PFSK-1 (cell line): Measurements from ENCODE around the gene SNU13. TPM values are rescaled to one million over a fixed set of nuclear protein-coding genes. Genes with fewer than 3 reads are reported as not detected.

Experiments used
- FOXP2 ChIP-seq: optimal IDR thresholded peaks from 2 replicates; pipeline ENCODE3; 2011; ENCODE audit warnings: borderline replicate concordance, control low read depth, inconsistent platforms; ENCODE audit not compliant: insufficient read depth; ENCODE audit errors: extremely low read length, extremely low read depth
- POLR2AphosphoS5 ChIP-seq: IDR thresholded peaks from 2 replicates; pipeline ENCODE4 v1.6.1; 2012; ENCODE audit warnings: low read depth, mild to moderate bottlenecking, control low read depth, low read length, moderate library complexity
- REST ChIP-seq, 2 experiments: IDR thresholded peaks; 2 replicates each; pipeline versions ENCODE4 v1.6.1 to v1.8.0; 2011 to 2012; ENCODE audit warnings: low read depth in 2 of 2, low read length in 2 of 2, control low read depth in 1 of 2, inconsistent platforms in 1 of 2, mild to moderate bottlenecking in 1 of 2, moderate library complexity in 1 of 2; ENCODE audit not compliant: insufficient read depth in 1 of 2
- SIN3A ChIP-seq: IDR thresholded peaks from 2 replicates; pipeline ENCODE4 v1.6.1; 2012; ENCODE audit warnings: mild to moderate bottlenecking, low read length, moderate library complexity, borderline replicate concordance; ENCODE audit not compliant: insufficient read depth
- TAF1 ChIP-seq: IDR thresholded peaks from 2 replicates; pipeline ENCODE4 v1.6.1; 2012; ENCODE audit warnings: low read length, control low read depth, borderline replicate concordance; ENCODE audit not compliant: insufficient read depth
- polyA plus RNA-seq: library from polyadenylated mRNA; unstranded; fragments of >200 nt; gene quantifications from one replicate; pipeline ENCODE4 v1.2.1, GENCODE V29; 2012; ENCODE audit warnings: low read depth, missing spikeins; ENCODE audit not compliant: insufficient read length

The SNU13 gene
- 234 TPM for polyA plus RNA-seq

GRCh38 chr22:41688365-41689211 lies at the start of gene SNU13:
Gene SNU13, minus strand, starts transcription at chr22:41688867. Its CDS starts 71 bp downstream, at chr22:41688796.
- TF ChIP-seq POLR2AphosphoS5 (peak; percentile 83), SIN3A (peak; percentile 79; the same call in 1 of the 2 replicates), TAF1 (peak; percentile 89), REST (IDR thresholded peaks at IDR 0.05; ENCODE audit: insufficient read depth in 1 of 2, low read depth in 2 of 2, low read length in 2 of 2) (peak in 1 of 2 experiments; percentile 59; a peak in 1 of 4 replicates), FOXP2 (peak; percentile 89)

- TF ChIP-seq REST (IDR thresholded peaks at IDR 0.05; ENCODE audit: insufficient read depth in 1 of 2, low read depth in 2 of 2, low read length in 2 of 2) (no peak), SIN3A (no peak), TAF1 (no peak), FOXP2 (no peak), POLR2AphosphoS5 (no peak)
Measured at GRCh38 chr22:41732096-41732772, 43.6 kb upstream of the SNU13 start.

- TF ChIP-seq FOXP2: no peak
- no peak for TF ChIP-seq POLR2AphosphoS5
- TF ChIP-seq TAF1: no peak
- no peak for TF ChIP-seq SIN3A
- TF ChIP-seq REST (IDR thresholded peaks at IDR 0.05; ENCODE audit: insufficient read depth in 1 of 2, low read depth in 2 of 2, low read length in 2 of 2): no peak
Measured at GRCh38 chr22:41731609-41732008, 42.9 kb upstream of the SNU13 start.

GRCh38 chr22:41725510-41726110 lies 36.9 kb upstream of the SNU13 start:
- no peak for TF ChIP-seq REST (IDR thresholded peaks at IDR 0.05; ENCODE audit: insufficient read depth in 1 of 2, low read depth in 2 of 2, low read length in 2 of 2)
- TF ChIP-seq SIN3A: no peak
- no peak for TF ChIP-seq TAF1
- TF ChIP-seq FOXP2: no peak
- TF ChIP-seq POLR2AphosphoS5: no peak
